Natural killer cell (primary cell): ENCODE measurements around the gene ISG15. TPM values are rescaled to one million over a fixed set of nuclear protein-coding genes. Genes with fewer than 3 reads are reported as not detected.
"Not testable (repeated sequence)": the region's sequence is repeated elsewhere in the genome, so short reads cannot be mapped to it uniquely, and the experiment has no call there.

Source experiments
- ATAC-seq, 3 donors: fragments of 150-1000 bp in 2 of 3; fragments of 200-7000 bp in 1 of 3; cut with Tn5 transposase; 1 replicate in 1 of 3; 2 replicates in 2 of 3; pipeline ENCODE4 v1.10.0; 2021; ENCODE audit warnings: mild to moderate bottlenecking in 2 of 3, moderate library complexity in 2 of 3
- DNase-seq, 2 donors: peaks; one replicate each; pipeline versions ENCODE4 v3.0.0 to v3.0.0-alpha.2; 2013 to 2021; ENCODE audit warnings: mixed read lengths in 1 of 2
- H3K27ac ChIP-seq: one replicate; pipeline ENCODE4 v1.5.1; 2013; ENCODE audit warnings: mild to moderate bottlenecking, low read length
- H3K27me3 ChIP-seq: one replicate; pipeline ENCODE4 v1.6.1; 2013; ENCODE audit warnings: low read length; ENCODE audit not compliant: control insufficient read depth, insufficient read depth
- H3K36me3 ChIP-seq: one replicate; pipeline ENCODE4 v1.6.1; 2013; ENCODE audit warnings: low read length; ENCODE audit not compliant: control insufficient read depth, insufficient read depth
- H3K4me1 ChIP-seq: one replicate; pipeline ENCODE4 v1.6.1; 2013; ENCODE audit warnings: low read length; ENCODE audit not compliant: control insufficient read depth, insufficient read depth
- H3K4me3 ChIP-seq: one replicate; pipeline ENCODE4 v1.5.1; 2013; ENCODE audit warnings: low read length
- H3K9me3 ChIP-seq: one replicate; pipeline ENCODE4 v1.6.1; 2013; ENCODE audit warnings: low read length; ENCODE audit not compliant: control insufficient read depth, insufficient read depth
- H3K27ac Mint-ChIP-seq, 2 donors: one replicate each; pipeline ENCODE4 v1.8.0; 2022; ENCODE audit warnings: mild to moderate bottlenecking in 2 of 2, mixed read lengths in 2 of 2, moderate library complexity in 1 of 2
- H3K27me3 Mint-ChIP-seq, 2 donors: one replicate each; pipeline ENCODE4 v1.8.0; 2022; ENCODE audit warnings: low read depth in 2 of 2, mixed read lengths in 2 of 2
- H3K36me3 Mint-ChIP-seq: one replicate; pipeline ENCODE4 v1.8.0; 2022; ENCODE audit warnings: mixed read lengths
- H3K4me1 Mint-ChIP-seq, 2 donors: one replicate each; pipeline ENCODE4 v1.8.0; 2022; ENCODE audit warnings: mixed read lengths in 2 of 2
- H3K4me3 Mint-ChIP-seq: one replicate; pipeline ENCODE4 v1.8.0; 2022; ENCODE audit warnings: mild to moderate bottlenecking, moderate library complexity, mixed read lengths
- H3K9me3 Mint-ChIP-seq, 2 donors: one replicate each; pipeline ENCODE4 v1.8.0; 2022; ENCODE audit warnings: mixed read lengths in 2 of 2
- WGBS: methylation state at CpG from one replicate; pipeline ENCODE4 v1.1.7; 2013; ENCODE audit warnings: missing lambda C conversion rate; ENCODE audit not compliant: insufficient coverage; 5-methylcytosine and 5-hydroxymethylcytosine counted together
- intact Hi-C: fragments of 100-400 bp; cut with micrococcal nuclease; formaldehyde crosslinking; loops from one replicate; pipeline ENCODE4 v1.14.2; 2022
- total RNA-seq, 4 donors: library from RNA; stranded (reverse); fragments of 120-200 nt in 1 of 4; gene quantifications; one replicate each; pipeline versions ENCODE4 v1.2.3 to v1.2.4, GENCODE V29; 2013 to 2022
- TF ChIP-seq, protein P1 (sequence below): fragments of 200-600 bp; IDR thresholded peaks from one replicate; pipeline ENCODE4 v1.8.0; 2022; ENCODE audit warnings: antibody characterized with exemption

ISG15 gene
- total RNA-seq, 3 donors from 2014 or later (not counting 1 experiment from before 2014, with no cell fraction given), result 17.0 to 56.9 (median 50.2) TPM

DNA sequence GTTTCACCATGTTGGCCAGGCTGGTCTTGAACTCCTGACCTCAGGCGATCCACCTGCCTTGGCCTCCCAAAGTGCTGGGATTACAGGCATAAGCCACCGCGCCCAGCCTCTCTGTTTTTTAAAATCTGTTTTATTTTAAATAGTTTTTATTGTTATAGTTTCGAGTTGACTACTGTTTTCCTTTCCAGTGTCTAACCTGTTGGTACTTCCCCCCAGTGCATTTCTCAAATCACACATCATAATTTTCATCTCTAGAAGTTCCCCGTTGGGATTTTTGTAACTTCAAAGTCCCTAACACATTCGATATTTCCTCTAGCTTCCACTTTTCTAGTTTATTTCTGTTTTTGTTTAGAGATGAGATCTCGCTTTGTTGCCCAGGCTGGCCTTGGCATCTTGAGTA lies 20.9 kb upstream of the ISG15 start:
- no peaks in the 10 kb centered on the region for H3K9me3 Mint-ChIP-seq
- H3K4me1 Mint-ChIP-seq, result peaks cover 0 to 5% of the 10 kb centered on the region in 2 donors
- DNase-seq (no peak), ATAC-seq (no peak)
- Histone ChIP-seq H3K36me3 (no peaks in the 10 kb centered on the region), H3K4me1 (peaks cover 9% of the 10 kb centered on the region), H3K9me3 (no peaks in the 10 kb centered on the region), H3K4me3 (no peak overlapping the region), H3K27ac (no peak overlapping the region), H3K27me3 (peaks cover 12% of the 10 kb centered on the region)
- H3K36me3 Mint-ChIP-seq, result no peaks in the 10 kb centered on the region
- intact Hi-C loops, result no loop called here
- peaks cover 40 to 41% of the 10 kb centered on the region in 2 donors for H3K27me3 Mint-ChIP-seq
- 60% methylated on average over 3 of the region's 7 CpGs for WGBS
- TF ChIP-seq, protein P1, sequence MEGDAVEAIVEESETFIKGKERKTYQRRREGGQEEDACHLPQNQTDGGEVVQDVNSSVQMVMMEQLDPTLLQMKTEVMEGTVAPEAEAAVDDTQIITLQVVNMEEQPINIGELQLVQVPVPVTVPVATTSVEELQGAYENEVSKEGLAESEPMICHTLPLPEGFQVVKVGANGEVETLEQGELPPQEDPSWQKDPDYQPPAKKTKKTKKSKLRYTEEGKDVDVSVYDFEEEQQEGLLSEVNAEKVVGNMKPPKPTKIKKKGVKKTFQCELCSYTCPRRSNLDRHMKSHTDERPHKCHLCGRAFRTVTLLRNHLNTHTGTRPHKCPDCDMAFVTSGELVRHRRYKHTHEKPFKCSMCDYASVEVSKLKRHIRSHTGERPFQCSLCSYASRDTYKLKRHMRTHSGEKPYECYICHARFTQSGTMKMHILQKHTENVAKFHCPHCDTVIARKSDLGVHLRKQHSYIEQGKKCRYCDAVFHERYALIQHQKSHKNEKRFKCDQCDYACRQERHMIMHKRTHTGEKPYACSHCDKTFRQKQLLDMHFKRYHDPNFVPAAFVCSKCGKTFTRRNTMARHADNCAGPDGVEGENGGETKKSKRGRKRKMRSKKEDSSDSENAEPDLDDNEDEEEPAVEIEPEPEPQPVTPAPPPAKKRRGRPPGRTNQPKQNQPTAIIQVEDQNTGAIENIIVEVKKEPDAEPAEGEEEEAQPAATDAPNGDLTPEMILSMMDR, result no peak
- no peak overlapping the region for H3K27ac Mint-ChIP-seq
- H3K4me3 Mint-ChIP-seq, result no peak overlapping the region

DNA sequence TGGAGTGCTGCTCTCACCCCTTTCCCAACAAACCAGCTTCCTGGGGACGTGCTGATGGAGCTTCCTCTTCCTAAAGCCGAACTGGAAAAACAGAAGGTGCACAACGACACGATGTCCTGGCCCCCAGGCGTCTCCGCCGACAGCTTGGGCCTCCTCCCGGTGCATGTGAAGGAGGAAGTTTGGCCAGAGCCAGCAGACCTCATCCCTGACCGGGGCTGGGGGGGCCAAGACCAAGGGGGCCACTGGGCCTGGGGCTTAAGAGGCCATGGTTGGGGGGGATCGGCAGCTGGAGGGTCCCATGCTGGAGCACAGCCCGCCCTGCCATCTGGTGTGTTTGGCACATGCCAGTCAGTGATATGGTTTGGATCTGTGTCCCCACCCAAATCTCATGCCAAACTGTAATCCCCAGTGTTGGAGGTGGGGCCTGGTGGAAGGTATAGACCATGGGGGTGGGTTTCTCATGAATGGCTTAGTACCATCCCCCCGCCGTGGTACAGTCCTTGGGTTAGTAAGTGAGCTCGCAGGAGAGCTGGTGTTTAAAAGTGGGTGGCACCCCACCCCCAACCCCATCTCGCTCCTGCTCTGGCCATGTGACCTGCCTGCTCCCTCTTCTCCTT lies 19.8 kb upstream of the ISG15 start:
- no peaks in the 10 kb centered on the region for H3K9me3 ChIP-seq
- intact Hi-C loops, result no loop called here
- H3K4me3 Mint-ChIP-seq, result no peak overlapping the region
- no peak overlapping the region for H3K27ac ChIP-seq
- H3K27me3 ChIP-seq, result peaks cover 23% of the 10 kb centered on the region
- peaks cover 12% of the 10 kb centered on the region for H3K4me1 ChIP-seq
- no peak for ATAC-seq
- no peak for DNase-seq
- H3K9me3 Mint-ChIP-seq, result no peaks in the 10 kb centered on the region
- H3K4me3 ChIP-seq, result no peak overlapping the region
- H3K27me3 Mint-ChIP-seq, result peaks cover 32 to 40% of the 10 kb centered on the region in 2 donors
- TF ChIP-seq, protein P1, result no peak
- no peak overlapping the region for H3K27ac Mint-ChIP-seq
- H3K4me1 Mint-ChIP-seq, result peaks cover 0 to 5% of the 10 kb centered on the region in 2 donors
- no peaks in the 10 kb centered on the region for H3K36me3 Mint-ChIP-seq
- no peaks in the 10 kb centered on the region for H3K36me3 ChIP-seq
- 78% methylated on average over 15 of the region's 15 CpGs for WGBS

GRCh38 chr1:994546-994945 lies 18.8 kb upstream of the ISG15 start:
- peaks cover 20% of the 10 kb centered on the region for H3K4me1 ChIP-seq
- intact Hi-C loops, H3K27ac ChIP-seq, H3K36me3 ChIP-seq, H3K4me3 Mint-ChIP-seq, DNase-seq, H3K4me1 Mint-ChIP-seq, H3K9me3 Mint-ChIP-seq, H3K27ac Mint-ChIP-seq, H3K9me3 ChIP-seq, ATAC-seq, H3K36me3 Mint-ChIP-seq, H3K4me3 ChIP-seq: not testable (repeated sequence)
- WGBS, result 81% methylated on average over 6 of the region's 6 CpGs
- H3K27me3 Mint-ChIP-seq, result peaks cover 22 to 31% of the 10 kb centered on the region in 2 donors
- peaks cover 25% of the 10 kb centered on the region for H3K27me3 ChIP-seq

DNA sequence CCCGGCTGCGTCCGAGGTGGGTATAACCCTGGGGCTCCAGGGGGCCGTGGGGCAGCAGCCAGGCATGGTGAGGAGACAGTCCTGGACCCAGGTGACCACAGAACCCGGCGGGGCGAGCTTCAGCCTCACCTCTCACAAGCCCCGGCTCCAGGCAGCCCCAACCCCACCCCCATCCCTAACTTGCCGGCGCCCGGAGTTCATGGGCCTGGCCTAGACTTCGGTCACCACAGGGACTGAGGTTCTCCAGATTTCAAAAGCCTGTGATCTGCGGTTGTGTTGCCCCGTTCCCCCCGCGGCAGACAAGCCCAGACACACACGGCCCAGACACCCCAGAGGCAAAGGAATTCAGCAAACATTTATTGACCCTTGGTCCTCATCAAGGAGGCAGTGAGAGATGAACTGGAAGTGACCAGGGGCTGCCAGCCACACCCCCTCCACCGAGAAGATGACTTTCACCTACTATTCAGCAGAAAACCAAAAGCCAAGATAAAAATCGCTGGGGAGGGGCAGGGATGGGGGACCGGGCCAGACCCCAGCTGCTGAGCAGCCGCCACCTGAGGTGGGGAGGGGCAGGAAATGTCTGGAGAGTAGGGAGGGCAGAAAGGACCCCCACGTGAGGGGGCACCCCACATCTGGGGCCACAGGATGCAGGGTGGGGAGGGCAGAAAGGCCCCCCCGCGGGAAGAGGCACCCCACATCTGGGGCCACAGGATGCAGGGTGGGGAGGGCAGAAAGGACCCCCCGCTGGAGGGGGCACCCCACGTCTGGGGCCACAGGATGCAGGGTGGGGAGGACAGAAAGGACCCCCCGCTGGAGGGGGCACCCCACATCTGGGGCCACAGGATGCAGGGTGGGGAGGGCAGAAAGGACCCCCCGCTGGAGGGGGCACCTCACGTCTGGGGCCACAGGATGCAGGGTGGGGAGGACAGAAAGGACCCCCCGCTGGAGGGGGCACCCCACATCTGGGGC lies 17.3 kb upstream of the ISG15 start:
- no peaks in the 10 kb centered on the region for H3K36me3 ChIP-seq
- intact Hi-C loops, result no loop called here
- H3K27me3 ChIP-seq, result peaks cover 32% of the 10 kb centered on the region
- H3K9me3 ChIP-seq, result no peaks in the 10 kb centered on the region
- Mint-ChIP-seq H3K27ac (no peak overlapping the region), H3K27me3 (peaks cover 16 to 29% of the 10 kb centered on the region in 2 donors), H3K9me3 (no peaks in the 10 kb centered on the region), H3K4me1 (peaks cover 4 to 10% of the 10 kb centered on the region in 2 donors), H3K4me3 (peak overlapping the region; percentile 55), H3K36me3 (no peaks in the 10 kb centered on the region)
- no peak overlapping the region for H3K27ac ChIP-seq
- 25% methylated on average over 24 of the region's 30 CpGs for WGBS
- ATAC-seq, result no peak
- TF ChIP-seq, protein P1, result no peak
- no peak overlapping the region for H3K4me3 ChIP-seq
- H3K4me1 ChIP-seq, result peaks cover 28% of the 10 kb centered on the region
- peak in 1 of 2 donors; percentile 36 for DNase-seq
